Activated CD8-positive, alpha-beta memory T cell treated with anti-CD3 and anti-CD28 coated beads for 4 hours (primary cell): Measurements from ENCODE around the gene TRIM47.
A peak's percentile ranks its signal among the peaks of the same experiment; 100 is the strongest.

Source experiments
- DNase-seq, 2 donors: peaks; one replicate each; pipeline ENCODE4 v3.0.0-alpha.2; 2020; ENCODE audit warnings: low read depth in 2 of 2

The TRIM47 gene

DNA sequence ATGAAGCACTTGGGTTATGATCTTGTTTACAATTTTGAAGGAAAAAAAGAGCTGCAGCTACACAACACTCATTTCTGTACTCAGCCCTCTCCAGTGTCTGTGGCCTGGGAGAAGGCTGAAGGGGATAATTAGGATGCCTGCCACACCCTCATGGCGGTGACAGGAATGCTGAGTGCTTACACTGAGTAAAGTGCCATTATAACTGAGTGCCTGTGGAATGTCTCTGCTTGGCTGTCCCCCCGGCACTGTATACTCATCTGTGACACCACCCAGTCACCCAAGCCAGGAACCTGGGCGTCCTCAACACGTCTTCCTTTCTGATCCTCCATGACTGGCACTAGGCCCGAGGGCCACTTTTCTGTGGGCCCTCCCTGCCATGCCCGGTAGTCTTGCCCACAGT, 29.8 kb upstream of the TRIM47 start:
- DNase-seq = no peak

DNA sequence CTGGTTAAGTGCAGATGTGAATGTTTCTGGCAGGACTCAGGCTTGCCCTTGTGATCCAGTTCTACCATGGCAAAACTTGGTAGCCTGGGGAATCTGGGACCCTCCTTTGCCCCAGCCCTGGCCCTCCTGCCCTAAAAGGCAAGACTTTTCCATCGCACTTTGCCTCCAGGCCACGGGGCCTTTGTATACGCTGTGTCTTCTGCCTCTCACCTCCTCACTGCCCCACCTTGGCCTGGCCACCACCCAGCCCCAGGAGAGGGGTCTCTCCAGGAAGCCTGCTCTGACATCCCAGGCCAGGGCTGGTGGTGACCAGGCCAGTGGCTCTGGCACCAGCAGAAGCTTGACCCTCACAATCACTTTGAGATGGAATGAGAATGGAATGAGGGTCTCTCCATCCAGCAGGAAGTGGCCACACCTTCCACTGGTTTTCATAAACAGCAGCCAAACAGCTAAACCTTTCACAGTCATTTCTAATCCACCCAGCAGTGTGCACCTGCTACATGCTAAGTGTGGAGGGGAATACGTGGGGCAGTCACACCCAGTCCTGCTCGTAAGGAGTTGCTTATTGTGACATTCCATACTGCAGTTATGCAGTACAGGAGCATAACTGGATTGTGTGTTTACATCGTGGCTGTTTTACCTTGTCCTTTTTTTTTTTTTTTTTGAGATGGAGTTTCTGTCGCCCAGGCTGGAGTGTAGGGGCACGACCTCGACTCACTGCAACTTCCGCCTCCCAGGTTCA, 27.9 kb upstream of the TRIM47 start:
- no peak for DNase-seq

DNA sequence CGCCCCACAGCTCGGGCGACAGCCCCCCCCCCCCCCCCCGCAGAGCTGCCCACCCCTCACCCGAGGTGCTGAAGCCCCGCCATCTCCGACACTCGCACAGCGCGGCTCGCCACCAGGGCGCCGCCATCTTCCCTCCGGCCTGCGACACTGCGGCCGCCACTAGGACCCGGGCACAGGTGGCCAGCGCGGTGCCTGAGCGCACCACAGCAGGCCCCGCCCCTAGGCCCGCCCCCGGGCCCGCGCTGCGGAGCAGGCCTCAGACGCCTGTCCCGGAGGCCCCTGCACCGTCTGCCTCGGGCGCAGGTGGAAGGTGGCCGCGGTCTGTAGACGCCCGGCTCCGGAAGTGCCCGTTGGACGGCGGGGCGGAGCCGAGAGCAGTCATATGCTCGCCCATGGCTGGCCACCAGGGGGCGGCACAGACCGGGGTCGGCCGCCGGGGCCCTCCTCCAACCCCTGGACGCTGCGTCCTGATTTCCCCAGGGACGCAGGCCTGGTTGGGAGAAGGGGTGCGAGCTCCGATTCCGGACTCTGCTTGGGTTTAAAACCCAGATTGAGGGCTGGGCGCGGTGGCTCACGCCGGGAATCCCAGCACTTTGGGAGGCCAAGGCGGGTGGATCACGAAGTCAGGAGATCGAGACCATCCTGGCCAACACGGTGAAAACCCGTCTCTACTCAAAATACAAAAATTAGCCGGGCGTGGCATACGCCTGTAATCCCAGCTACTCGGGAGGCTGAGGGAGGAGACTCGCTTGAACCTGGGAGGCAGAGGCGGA, 26.6 kb upstream of the TRIM47 start, which contains the start of gene MRPL38:
TSS of gene MRPL38 (minus strand) at position 136 of the 773 bp plus-strand sequence. CDS start at position 127, 9 bp downstream.
- DNase-seq = peak; percentile 85

DNA sequence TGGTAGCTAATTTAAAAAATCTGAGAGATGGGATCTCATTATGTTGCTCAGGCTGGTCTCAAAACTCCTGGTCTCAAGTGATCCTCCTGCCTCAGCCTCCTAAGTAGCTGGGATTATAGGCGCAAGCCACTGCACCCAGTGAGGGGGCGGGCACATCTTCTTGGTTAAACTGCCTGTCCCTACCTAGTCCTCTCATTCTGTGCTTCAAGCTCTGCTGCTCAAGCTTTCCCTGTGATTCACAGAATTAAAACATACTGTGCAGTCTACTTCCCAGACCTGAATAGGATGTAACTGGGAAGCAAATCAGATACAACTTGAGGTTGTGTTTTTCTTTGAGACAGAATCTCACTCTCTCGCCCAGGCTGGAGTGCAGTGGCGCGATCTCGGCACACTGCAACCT, 24.0 kb upstream of the TRIM47 start:
- no peak for DNase-seq

DNA sequence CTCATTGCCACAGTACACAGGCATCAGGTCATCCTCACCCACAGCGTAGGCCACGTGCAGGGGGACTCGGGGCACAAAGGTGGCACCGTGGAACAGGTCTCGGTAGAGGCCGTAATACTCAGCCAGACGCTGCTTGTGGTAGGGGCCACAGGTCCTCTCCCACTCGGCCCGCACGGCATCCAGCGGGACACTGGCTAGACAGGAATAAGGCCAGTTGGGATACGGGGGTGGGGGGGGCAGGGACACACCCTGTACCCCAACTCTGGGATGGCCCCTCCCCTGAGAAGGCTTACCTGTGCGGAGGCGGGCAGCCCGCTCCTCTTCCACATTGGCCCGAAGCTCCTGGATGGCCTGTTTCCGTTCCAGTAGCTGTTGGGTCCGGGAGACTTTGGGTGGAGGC, 23.3 kb upstream of the TRIM47 start:
- DNase-seq = no peak

DNA sequence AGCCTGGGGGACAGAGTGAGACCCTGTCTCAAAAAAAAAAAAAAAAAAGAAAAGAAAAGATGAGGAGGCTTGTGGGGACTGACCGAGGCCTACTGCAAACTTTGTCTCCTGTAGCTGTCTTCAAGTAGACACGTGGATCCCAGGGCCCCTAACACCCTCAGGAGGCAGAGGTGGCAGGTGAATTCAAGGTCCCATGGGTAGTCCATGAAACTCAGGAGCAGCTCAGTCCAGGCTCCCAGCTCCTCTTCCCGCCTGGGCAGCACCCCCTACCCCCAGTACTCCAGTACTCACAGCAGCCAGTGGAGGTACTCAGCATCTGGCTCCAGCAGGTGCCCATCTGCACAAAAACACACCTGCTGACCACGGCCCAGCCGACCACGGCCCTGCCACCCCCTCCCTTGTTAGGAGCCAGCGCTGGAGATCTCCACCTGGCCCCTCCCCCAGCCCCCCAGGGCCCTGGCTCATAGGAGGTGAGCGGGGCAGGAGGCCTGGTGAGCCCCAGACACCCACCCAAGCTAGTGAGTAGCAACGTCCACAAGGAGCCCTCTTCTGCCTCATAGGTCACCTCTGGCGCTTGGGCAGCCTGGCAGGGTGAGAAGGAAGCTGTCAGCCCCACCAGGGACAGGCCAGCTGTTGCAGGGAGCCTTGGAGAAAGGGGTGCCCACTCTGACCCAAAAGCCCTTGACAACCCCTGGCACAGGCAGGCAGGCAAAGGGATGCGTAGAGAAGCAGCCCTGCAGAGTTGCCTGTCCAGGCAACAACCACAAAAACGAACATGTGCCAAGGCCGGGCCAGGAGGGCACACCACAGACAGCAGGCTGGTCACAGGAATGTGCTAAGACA, 22.5 kb upstream of the TRIM47 start:
- DNase-seq = no peak

DNA sequence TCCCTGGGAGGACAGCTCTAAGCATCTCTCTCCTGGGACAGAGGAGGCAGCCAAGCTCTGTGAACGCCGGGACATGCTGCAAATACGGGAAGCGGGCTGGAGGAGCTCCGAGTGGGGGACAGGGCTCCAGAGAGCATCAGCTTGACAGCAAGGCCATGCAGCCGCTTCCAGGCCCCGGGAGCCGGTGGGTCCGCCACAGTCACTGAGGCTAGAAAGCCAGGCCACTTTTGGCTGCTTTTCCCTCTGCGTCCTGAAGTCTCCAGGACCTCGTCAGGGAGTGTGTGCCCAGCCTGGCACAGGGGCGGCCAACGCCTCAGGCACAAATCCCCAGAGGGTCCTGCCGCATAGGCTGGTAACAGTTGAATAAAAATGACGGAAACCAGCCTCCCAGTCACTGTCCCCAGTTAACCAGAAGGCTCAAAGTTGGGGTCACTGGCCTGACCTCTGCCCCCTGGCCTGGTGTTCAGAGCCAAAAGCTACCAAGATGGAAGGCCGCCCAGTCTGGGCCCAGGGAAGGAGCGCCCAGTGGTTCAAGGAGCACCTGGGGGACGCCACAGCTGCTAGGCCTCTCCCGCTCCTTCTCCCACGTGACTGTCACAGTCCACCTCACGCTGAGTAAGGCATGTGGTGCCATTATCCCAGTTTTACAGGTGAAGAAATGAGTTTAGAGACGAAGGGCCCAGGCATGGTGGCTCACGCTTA, 21.5 kb upstream of the TRIM47 start:
- DNase-seq = no peak

DNA sequence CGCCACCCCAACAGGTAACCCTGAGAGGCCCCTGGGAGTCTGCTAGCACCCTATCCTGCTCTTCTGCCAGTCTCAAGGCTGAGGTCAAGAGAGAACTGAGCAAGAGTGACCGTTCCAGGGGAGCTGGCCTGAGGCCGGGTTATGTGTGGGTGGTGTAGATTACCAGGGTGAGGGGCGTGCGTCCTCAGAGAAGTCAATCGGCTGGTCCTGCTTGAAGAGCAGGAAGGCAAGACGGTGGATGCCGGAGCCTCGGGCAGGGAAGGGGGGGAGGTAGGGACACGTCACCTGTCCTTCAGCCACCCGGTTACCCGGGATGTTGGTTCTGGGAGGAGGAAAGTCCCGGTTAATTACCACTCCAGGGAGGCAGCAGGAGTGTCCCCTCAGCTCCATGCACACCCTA, 21.0 kb upstream of the TRIM47 start:
- no peak for DNase-seq

DNA sequence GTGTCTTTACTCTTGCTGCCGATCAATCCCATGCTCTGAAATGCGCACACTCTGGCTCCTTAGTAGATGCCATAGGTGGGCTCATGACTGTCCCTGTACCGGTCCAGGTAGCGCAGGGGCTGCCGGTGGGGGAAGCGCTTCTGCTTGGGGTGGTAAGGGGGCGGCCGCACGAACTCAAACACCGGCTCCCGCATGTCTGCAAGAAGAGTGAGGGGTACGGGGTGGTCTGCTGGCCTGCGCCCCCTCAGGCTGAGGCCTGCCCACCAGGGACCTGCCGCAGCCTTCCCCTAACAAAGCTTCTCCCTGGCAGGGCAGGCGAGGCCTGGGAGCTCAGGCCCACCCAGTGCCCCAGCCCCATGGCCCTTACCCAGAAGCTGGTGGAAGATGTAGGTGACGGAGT, 20.4 kb upstream of the TRIM47 start:
- no peak for DNase-seq

DNA sequence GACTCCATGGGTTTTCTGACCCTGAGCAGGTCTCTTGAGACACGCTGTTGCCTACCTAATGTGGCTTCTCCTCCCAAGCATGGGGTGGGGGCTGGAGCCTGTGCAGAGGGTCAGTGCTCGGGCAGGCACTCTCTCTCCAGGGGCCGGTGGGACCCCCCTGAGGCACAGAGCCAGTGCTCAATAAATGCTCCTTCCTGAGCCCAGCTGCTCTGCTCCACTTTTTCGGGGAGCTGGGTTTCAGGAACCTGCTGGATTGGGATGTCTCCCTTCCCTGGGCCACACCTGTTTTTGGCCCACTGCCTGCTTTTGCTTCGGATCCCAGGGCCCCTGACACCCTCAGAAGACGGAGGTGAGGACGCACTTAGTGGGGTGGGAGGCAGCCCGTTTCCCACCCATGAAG, 19.7 kb upstream of the TRIM47 start:
- DNase-seq = no peak

DNA sequence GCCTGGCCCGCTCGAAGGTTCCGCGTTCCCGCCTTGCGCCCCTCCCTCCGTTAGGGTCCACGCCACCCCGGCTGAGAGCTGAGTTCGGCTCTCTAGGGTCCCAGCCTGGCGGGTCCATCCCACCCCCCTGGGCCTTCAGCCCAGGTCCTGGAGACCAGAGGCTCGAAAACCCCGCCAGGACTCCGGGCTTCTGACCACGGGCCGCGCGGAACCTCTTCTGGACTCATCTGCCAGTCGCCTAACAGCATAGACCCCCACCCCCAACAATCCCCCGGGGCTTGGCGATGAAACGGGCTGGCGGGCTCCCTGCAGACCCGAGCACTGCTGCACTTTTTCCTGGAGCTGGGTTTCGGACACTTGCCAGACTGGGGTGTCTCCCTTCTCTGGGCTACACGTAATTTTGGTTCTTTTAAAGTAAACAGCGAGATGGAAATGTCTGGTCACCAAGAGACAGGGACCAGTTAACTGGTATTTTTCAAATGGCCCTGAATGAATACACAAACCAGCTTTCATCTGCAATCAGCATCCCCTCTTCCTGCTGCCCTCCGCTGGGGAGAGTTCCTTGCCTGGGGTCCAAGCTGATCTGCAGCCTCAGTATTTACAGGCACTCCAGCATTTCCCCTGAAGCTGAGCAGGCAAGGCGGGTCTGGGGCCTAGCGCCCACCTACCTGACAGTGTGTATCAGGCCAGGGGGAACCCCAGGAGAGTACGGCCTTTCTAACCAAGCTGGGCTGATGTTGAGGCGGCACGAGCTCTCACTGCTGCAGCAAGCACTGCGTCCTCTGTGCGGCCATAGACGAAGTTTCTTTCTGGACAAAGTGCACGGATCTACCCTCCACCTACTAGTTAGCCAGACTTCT, 19.0 kb upstream of the TRIM47 start:
- DNase-seq = no peak

DNA sequence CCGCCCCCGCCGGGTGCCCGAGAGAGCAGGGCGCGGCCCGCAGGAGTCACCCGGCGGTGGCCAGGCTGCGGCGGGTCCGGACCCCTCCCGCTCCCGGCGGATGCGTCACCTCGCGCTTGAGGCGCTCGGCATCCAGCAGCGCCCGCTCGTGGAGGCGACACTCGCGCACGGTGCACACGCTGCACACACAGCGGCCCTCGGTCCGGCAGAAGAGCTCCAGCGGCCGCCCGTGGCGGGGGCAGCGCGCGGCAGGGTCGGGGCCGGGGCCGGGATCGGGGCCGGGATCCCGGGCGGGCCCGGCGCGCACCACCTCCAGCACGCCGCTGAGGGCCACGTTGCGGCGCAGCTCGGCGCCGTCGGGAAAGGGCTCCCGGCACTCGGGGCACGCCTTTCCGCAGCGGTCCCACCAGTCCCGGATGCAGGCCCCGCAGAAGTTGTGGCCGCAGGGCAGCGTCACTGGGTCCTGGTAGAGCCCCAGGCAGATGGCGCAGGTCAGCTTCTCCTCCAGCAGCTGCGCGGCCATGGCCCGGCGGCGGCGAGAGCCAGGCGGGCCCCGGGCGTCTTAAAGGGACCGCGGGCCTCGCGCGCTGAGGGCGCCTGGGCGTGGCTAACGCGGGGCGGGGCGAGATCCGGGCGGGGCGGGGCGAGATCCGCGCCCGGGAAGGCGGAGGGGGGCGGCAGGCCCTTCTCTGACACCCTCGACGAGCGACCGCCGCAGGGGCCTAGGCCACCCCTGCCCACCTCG, 18.2 kb upstream of the TRIM47 start, which contains the start of gene TRIM65:
TSS of gene TRIM65 (minus strand) at position 537 of the 745 bp plus-strand sequence. CDS start at position 523, 14 bp downstream.
- DNase-seq = peak; percentile 54 to 55

DNA sequence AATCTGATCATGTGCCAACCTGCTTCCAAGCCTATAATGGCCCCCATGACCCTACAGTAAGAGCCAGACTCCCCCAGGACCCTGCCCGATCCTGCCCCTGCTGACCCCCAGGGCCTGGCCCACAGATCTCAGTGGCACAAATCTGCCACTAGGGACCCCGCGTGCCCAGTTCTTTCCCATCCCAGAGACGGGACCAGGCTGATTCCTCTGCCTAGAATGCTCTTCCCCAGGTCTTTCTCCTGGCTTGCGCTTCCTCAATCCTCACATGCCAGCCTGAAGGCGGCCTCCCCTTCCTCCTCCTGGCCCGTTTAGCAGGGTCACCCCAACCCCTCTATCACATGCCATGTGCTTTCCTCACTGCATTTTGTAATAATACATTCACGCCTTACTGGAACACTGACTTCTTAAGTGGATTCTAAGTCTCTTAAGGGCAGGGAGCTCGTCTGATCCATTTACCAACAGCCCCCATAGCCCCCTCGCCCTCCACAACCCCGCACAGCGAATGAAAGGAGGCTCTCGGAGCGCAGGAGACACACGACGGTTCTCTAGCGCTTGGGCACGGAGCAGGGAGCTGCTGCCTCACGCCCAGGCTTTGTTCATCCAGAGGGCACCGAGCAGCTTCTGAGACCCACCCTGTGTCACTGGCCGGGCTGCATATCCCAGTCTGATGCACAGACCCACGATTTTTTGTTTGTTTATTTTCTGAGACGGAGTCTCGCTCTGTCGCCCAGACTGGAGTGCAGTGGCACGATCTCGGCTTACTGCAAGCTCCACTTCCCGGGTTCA, 17.2 kb upstream of the TRIM47 start:
- no peak for DNase-seq

DNA sequence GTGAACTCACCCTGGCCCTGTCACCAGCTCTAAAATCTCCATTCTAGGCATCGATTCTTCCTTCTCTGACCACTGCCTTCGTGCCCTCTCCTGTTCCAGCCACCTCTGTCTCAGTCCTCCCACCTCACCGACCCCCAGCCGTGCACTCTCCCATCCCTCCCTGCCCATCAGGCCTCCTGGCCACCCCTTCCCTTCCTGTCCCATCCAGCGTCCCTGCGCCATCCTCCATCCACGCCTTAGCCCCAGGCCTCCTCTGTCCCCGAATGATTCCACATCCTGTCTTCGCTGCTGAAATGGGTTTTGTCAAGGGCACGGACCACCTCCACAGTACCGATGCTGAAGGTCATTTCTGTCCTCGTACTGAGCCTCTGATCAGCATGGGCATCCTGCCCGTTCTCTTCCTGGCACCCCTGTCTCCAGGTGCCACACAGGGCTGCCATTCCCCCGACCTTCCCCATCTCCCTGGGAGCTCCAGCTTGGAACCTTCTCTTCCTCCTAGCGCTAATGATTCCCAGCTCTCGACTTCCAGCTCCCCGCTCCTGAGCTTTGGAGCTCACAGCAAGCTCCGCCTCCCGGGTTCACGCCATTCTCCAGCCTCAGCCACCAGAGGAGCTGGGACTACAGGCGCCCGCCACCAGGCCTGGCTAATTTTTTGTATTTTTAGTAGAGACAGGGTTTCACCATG, 15.8 kb upstream of the TRIM47 start:
- DNase-seq = no peak

DNA sequence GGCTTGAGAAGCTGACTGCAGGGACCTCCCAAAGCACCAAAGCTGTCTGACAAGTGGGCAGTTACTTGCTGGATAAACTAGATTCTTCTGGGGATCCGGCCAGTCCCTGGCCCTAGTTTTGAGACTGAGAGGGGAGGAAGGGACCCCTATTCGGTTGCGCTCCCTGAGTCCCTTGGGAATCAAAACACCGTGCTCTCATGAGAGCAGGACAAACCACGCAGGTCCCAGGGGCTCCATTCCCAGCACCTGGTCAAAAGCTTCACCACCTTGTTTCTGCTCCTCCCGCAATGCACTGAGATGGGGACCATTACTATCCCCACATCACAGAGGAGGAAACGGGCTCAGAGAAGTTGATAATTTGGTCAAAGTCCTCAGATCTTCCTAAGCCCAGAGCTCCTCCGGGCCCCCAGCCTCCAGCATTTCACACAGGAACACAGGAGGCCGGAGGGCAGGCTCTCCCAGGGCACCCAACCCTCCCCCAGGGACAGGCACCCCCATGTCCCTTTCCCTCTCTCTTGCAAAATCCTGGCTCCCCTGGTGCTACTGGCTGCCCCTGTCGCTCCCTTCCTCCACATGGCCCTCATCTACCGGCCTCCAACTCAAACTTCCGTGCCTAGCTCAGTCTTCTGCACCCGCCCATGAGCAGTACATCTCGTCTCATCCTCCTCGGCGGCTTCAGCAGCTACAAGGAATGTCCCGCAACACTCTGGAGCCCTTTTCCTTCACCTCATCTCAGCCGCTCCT, 15.1 kb upstream of the TRIM47 start:
- no peak for DNase-seq

DNA sequence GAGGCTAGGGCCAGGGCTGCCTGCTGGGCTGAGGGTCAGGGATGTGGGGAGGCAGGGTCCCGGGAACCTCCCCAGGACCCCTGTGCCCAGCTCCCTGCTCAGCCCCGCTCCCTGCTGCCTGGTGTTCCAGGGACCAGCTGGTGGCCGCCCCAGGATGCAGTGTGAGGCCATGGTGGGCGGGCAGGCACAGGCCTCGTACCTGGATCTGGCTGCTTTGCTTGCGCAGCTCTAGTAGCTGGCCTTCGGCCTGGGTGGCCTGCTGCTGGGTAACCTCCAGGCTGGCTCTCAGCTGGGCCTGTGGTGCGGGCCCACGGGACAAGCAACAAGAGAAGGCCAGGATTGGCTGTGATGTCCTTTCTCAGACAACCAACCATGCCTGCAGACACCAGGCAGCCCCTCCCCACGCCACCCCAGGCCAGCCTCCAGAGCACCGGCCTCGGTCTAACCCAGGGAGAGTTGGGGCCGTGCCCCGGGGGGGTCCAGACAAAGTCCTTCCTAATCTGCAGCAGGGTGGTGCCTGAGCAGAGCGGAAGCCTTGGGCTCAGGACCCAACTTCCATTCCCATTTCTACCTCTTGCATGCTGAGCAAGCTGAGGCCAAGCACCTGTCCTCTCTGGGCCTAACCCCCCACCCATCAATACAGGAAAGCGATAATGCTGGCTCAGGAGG, 14.3 kb upstream of the TRIM47 start:
- no peak for DNase-seq
